T1000 (cell line): Measurements from ENCODE around the gene DCP2.
"Not testable (repeated sequence)": the region's sequence is repeated elsewhere in the genome, so short reads cannot be mapped to it uniquely, and the experiment has no call there.

Experiments used
- DNase-seq: peaks from one replicate; lab custom pipeline; 2025; ENCODE audit warnings: mixed read lengths; lab: John Stamatoyannopoulos, UW

Gene DCP2

DNA sequence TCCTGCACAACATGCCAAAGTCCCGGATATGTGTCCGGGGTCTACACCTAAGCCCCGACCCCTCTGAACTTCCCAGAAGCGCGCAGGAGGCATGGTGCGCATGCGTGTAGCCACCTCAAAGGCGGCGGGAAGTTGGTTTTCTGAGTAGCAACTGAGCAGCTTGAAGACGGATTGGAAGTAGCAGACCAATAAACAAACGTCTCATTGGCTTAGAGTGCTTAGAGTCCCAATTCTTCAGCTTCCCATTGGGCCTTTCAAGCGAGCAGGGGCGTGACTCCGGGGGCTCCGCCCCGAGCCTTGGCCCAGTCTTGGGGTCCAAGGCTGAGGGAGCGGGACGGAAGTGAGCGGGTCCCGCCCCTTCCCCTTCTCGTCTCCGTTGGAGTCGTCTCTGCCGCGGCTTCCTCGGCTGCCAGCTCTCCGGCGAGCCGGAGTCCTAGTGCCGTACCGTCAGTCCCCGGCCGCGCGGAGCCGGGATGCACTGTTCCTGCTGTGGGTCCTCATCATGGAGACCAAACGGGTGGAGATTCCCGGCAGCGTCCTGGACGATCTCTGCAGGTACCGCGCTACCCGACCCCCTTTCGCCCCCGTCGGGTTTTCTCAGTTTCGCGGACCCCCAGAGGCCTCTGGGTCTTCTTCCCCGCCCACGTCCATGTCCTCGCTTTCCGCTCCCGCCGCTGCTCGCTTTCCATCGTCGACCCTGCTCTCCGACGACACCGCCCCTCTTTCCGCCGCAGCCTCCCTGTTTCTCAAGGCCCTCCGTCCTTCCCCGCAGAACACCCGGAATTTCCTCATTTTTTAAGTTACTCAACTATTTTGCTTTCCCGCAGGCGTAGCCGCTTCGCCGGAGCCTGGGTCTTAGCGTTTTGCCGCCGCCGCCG lies at the start of gene DCP2:
Gene DCP2 (plus strand): TSS at position 367 of the 878 bp plus-strand sequence. CDS start 136 bp downstream, at position 503.
- peak; percentile 84 for DNase-seq

GRCh38 chr5:112929336-112930081 lies 47.1 kb upstream of the DCP2 start:
- no peak for DNase-seq

DNA sequence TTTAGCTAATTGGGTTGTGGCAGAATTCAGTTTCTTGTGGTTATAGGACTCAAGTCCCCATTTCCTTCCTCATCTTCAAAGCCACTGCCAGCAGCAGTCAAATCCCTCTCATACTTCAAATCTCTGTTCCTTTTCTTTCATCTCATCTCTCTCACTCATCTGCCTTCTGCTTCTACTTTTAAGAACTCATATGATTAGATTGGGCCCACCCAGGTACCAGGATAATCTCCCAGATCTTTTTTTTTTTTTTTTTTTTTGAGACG lies 46.6 kb upstream of the DCP2 start:
- DNase-seq: no peak

DNA sequence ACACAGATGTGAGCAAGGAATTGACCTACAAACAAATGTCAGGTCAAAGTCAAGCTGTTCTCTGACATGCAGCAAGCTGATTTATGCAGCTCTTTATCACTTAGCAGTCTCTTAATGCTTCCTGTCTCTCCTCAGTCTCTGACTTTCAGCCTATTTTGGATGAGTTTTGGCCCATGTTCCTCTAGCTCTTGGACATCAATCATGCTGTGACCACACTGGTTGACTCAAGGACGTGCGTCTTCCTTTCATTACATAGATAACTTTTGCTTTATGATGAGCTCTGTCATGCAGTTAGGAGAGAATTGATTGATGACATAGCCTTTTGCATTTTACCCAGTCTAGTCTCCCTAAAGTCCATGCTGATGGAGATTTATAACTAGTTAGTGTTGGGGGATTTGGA lies 45.1 kb upstream of the DCP2 start:
- no peak for DNase-seq

DNA sequence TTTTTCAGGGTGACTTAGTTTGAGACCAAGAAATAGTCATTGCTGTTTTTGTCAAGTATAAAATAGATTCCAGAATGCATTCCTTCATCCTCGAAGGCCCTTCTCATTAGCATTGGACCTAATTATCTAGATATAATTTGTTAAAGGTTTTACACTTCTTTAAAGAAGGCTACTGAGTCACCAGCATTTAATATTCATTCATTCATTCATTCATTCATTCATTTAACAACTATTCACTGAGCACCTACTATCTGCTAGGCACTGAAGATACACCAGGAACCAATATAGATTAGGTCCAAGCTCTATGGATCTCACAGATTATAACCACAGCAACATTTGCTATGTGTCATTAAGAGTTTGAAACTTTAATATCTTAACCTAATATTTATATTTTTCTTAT lies 43.5 kb upstream of the DCP2 start:
- no peak for DNase-seq

DNA sequence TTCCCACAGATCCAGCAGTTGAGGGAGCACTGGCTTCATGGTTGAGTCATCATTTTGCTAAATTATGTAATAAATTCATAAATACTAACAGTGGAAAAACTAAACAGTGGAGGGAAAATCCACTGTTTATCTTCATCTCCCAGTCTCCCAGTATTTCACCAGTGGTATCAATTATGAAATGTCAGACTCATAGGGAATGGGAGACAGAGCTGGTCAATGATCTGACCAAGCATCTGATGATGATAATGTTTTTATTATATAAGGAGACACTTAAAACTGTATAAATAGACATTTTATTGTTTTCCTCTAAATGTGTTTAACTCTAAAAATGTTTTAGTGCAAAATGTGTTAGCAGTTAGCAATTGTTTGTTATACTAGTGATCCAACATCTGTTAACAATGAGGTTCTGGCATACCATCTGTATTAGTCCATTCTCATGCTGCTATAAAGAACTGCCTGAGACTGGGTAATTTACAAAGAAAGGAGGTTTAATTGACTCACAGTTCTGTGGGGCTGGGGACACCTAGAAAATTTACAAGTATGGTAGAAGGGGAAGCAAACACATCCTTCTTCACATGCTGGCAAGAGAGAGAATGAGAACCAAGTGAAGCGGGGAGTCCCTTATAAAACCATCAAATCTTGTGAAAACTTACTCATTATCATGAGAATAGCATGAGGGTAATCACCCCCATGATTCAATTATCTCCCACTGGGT lies 42.8 kb upstream of the DCP2 start:
- DNase-seq: no peak

DNA sequence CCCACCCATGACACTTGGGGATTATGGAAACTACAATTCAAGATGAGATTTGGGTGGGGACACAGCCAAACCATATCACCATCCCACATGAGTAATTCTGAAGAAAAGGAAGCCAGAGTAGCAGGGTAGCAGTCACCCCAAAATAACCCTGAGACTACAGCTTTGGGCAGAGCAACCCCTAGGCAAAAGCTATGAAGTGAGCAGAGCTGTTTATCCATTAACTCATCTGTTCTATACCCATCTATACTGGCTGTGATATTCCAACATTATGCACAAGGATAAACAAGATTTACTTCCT lies 42.3 kb upstream of the DCP2 start:
- no peak for DNase-seq

DNA sequence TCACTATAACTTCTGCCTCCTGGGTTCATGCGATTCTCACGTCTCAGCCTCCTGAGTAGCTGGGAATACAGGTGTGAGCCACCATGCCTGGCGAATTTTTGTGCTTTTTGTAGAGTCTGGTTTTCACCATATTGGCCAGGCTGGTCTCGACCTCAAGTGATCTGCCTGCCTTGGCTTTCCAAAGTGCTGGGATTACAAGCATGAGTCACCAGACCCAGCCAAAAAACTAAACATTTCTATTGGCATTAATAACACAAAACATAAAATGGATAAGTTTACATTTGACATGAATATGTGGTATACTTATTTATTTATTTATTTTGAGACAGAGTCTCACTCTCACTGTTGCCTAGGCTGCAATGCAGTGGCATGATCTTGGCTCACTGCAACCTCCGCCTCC lies 40.9 kb upstream of the DCP2 start:
- DNase-seq: no peak

DNA sequence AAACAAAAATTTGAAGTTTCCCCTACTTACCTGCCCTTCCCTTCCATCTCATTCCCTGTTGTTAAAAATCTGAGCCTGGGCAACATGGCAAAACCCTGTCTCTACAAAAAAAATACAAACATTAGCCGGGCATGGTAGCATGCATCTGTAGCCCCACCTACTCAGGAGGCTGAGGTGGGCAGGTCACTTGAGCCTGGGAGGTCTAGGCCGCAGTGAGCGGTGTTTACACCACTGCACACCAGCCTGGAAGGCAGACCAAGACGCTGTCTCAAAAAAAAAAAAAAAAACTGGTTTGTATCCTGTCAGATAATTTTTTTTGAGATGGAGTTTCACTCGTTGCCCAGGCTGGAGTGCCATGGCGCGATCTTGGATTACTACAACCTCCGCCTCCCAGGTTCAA lies 38.3 kb upstream of the DCP2 start:
- DNase-seq: no peak

DNA sequence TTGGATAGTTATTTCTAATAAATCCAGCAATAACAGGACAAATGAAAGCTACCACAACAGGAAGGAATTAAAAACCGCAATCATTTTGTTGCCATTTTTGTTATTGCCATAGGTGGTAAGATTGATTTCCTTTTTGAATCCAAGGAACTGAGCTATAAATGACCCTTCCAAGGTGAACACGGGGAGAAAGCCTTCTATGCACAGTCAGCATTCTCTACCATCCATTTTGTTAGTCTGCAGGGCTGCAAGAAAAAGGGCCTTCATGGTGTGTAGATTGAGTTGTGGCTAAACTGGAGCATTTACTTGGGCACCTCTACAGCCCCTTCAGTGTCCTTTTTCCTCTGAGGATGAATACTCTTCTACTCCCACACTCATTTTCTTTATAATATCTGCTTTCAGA lies 35.9 kb upstream of the DCP2 start:
- DNase-seq: no peak

GRCh38 chr5:112948458-112948857 lies 28.1 kb upstream of the DCP2 start:
- no peak for DNase-seq

GRCh38 chr5:112951124-112951702 lies 25.4 kb upstream of the DCP2 start:
- DNase-seq: no peak

GRCh38 chr5:112956606-112957005 lies 20.0 kb upstream of the DCP2 start:
- DNase-seq: no peak

DNA sequence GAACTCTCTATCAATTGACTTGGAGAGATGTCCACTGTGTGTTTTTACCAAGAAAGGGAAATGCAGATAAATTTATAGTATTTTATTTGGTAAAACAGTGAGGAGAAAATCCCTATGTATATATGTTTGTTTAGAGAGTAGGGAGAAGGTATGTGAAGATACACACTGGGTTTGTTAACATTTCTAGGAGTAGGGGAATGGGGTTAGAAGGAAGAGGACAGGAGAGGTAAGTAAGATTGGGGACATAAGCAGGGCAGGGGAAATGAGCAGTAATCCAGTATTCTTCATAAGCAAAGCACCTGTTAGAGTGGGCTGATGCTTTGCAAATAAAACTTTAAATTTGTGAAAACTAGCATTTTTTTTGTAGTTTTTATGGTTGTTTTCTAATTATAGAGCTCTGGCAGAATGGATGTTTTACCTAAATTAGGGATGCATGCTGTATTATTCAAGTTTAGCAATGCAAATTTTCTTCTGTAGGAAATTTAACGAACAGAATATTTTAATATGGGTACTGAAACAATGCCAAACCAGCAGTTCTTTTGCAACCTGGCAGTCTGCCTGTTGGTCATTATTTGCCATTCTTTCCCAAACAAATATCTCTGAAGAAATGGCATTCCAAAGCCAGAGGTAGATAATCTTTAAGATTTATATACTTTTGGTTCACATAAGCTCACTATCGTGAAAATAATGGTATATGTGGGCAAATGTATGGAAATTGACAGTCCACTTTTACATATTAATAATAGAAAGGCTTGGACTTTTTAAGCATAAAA lies 19.4 kb upstream of the DCP2 start:
- DNase-seq: no peak

DNA sequence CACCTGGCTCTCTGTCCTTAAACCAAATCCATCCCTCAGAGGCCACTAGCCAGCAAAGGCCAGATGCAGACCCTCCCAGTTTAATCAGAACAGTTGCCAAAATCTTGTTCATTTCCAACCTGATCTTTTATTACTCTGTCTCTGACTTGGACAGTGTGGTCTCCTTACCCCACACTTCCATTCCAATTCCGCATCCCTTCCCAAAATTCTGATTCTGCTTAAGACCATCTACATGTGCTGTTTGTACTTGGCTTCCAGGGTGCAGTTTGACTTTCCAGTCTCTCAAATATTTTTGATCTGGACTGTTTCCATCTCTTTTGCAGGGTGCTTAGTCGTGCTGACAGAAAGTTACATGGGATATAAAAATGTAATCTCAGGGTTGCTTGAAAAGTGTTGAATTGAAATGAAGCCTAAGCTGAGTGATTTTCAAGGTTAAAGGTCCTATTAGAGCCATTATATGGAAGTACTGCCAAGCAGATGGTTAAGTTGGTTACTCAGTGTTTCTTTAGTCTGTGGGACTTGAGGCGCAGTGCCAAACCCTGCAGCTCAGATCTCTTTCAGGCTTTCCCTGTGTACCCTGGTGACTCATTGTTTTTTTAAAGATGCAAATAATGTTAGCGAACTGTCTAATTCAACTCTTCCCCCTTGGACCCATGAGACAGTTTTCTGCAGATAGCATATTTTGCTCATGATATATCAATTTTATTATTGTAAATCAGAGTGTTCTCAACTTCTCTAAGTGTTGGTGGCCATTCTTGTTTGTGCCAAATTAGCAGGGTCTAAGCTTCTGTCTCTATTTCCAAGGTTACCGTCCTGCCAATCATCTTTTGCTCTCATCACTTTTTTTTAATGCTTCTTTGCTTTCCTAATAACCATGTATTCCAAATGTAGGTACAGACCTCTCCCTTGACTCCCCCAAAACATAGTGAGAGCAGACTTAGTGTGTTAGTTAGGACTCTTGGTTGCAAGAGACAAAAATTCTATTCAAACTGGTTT lies 18.2 kb upstream of the DCP2 start:
- DNase-seq: peak; percentile 78

DNA sequence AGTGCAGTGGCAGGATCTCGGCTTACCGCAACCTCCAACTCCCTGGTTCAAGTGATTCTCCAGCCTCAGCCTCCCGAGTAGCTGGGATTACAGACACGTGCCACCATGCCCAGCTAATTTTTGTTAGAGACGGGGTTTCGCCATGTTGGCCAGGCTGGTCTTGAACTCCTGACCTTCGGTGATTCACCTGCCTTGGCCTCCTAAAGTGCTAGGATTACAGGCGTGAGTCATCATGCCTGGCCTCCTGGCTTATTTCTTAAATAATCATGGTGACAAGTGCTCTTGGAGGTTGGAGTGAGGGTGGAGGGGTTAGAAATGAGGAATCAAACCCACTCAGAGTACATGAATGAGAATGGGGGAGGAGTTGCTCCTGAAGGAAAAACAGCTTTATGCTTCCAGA lies 16.7 kb upstream of the DCP2 start:
- DNase-seq: peak; percentile 54

- DNase-seq: no peak
Observed at GRCh38 chr5:112960315-112960714, 16.3 kb upstream of the DCP2 start.

GRCh38 chr5:112960863-112961504 lies 15.6 kb upstream of the DCP2 start:
- DNase-seq: no peak

DNA sequence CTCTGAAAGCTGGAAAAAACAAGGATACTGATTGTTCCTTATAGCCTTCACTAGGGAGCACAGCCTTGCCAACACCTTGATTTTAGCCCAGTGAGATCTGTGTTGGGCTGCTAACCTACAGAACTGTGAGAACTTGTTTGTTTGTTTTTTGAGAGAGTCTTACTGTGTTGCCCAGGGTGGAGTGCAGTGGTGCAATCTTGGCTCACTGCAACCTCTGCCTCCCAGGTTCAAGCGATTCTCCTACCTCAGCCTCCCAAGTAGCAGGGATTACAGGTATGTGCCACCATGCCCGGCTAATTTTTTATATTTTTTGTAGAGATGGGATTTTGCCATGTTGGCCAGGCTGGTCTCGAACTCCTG lies 13.2 kb upstream of the DCP2 start:
- not testable (repeated sequence) for DNase-seq

- no peak for DNase-seq
Observed at GRCh38 chr5:112965733-112966306, 10.8 kb upstream of the DCP2 start.
